B cell (primary cell): ENCODE measurements around the gene FZD10. TPM values are rescaled to one million over a fixed set of nuclear protein-coding genes. Genes with fewer than 3 reads are reported as not detected.

Source experiments
- ATAC-seq: fragments of 200-7000 bp; cut with Tn5 transposase; one replicate; pipeline ENCODE4 v1.10.0; 2021; ENCODE audit warnings: low read depth, mild to moderate bottlenecking, moderate number of reproducible peaks, moderate library complexity
- CTCF ChIA-PET: fragments of 350-600 bp; sonication (Branson Sonifier 250); formaldehyde crosslinking; loops from one replicate; lab custom pipeline; 2021; ENCODE audit warnings: antibody characterized with exemption, inconsistent platforms; lab: Charles Lee
- POLR2A ChIA-PET: fragments of 350-600 bp; sonication (Branson Sonifier 250); formaldehyde crosslinking; loops from one replicate; lab custom pipeline; 2021; ENCODE audit warnings: antibody characterized with exemption; lab: Charles Lee
- DNase-seq: peaks from one replicate; pipeline ENCODE4 v3.0.0; 2013
- H2AFZ ChIP-seq: 2 replicates; pipeline ENCODE4 v1.6.1; 2012; ENCODE audit warnings: mild to moderate bottlenecking, low read depth, low read length; ENCODE audit not compliant: insufficient read depth, poor library complexity, severe bottlenecking
- H3K27ac ChIP-seq, 2 donors: 1 replicate in 1 of 2; 2 replicates in 1 of 2; pipeline ENCODE4 v1.5.1; 2012 to 2013; ENCODE audit warnings: low read length in 2 of 2, mild to moderate bottlenecking in 2 of 2, moderate library complexity in 1 of 2
- H3K27me3 ChIP-seq, 4 experiments: fragments of 200-600 bp in 1 of 4; sonication (generic) in 1 of 4; replicated peaks in 1 of 4; 1 replicate in 2 of 4; 2 replicates in 2 of 4; pipeline versions ENCODE4 v1.6.1 to v1.7.0; 2013 to 2016; ENCODE audit warnings: low read length in 3 of 4, mild to moderate bottlenecking in 2 of 4, mixed read lengths in 1 of 4, moderate library complexity in 1 of 4; ENCODE audit not compliant: insufficient read depth in 4 of 4, control insufficient read depth in 3 of 4; ENCODE audit errors: control extremely low read depth in 1 of 4
- H3K36me3 ChIP-seq, 2 experiments: replicated peaks in 1 of 2; 1 replicate in 1 of 2; 2 replicates in 1 of 2; pipeline versions ENCODE4 v1.6.1 to v1.7.1; 2013; ENCODE audit warnings: low read length in 1 of 2; ENCODE audit not compliant: insufficient read depth in 2 of 2, control insufficient read depth in 1 of 2; ENCODE audit errors: control extremely low read depth in 1 of 2, extremely low read depth in 1 of 2
- H3K4me1 ChIP-seq, 2 donors: fragments of 200-600 bp in 1 of 2; sonication (generic) in 1 of 2; 1 replicate in 1 of 2; 2 replicates in 1 of 2; pipeline versions ENCODE4 v1.5.1 to v1.6.1; 2013 to 2017; ENCODE audit warnings: low read length in 2 of 2; ENCODE audit not compliant: control insufficient read depth in 2 of 2, insufficient read depth in 2 of 2
- H3K4me2 ChIP-seq: replicated peaks from 2 replicates; pipeline ENCODE3; 2012; ENCODE audit warnings: mild to moderate bottlenecking, low read depth, low read length; ENCODE audit not compliant: poor library complexity, severe bottlenecking
- H3K4me3 ChIP-seq, 5 experiments: fragments of 200-600 bp in 1 of 5; sonication (generic) in 1 of 5; 1 replicate in 3 of 5; 2 replicates in 2 of 5; pipeline versions ENCODE4 v1.5.1 to v1.7.0; 2011 to 2016; ENCODE audit warnings: low read length in 4 of 5, mild to moderate bottlenecking in 4 of 5, low read depth in 2 of 5, control low read depth in 1 of 5, moderate library complexity in 1 of 5; ENCODE audit not compliant: insufficient read depth in 1 of 5; ENCODE audit errors: control extremely low read depth in 1 of 5, extremely low read depth in 1 of 5
- H3K79me2 ChIP-seq: fragments of 200-600 bp; sonication (generic); one replicate; pipeline ENCODE4 v1.6.0; 2016; ENCODE audit warnings: low read length; ENCODE audit not compliant: control insufficient read depth, insufficient read depth
- H3K9ac ChIP-seq: fragments of 200-600 bp; sonication (generic); 2 replicates; pipeline ENCODE4 v1.6.1; 2017; ENCODE audit warnings: mild to moderate bottlenecking, low read length, moderate library complexity
- H3K9me3 ChIP-seq, 3 donors: one replicate each; pipeline versions ENCODE4 v1.6.1 to v1.7.1; 2013; ENCODE audit warnings: low read length in 2 of 3; ENCODE audit not compliant: control insufficient read depth in 2 of 3, insufficient read depth in 1 of 3; ENCODE audit errors: control extremely low read depth in 1 of 3
- H4K20me1 ChIP-seq: 2 replicates; pipeline ENCODE4 v1.6.0; 2012; ENCODE audit warnings: mild to moderate bottlenecking, low read length; ENCODE audit not compliant: insufficient read depth, control insufficient read depth, poor library complexity, severe bottlenecking
- H3K27ac Mint-ChIP-seq: one replicate; pipeline ENCODE4 v1.8.0; 2021; ENCODE audit warnings: mixed read lengths
- H3K27me3 Mint-ChIP-seq: one replicate; pipeline ENCODE4 v1.8.0; 2021; ENCODE audit warnings: mixed read lengths
- H3K4me1 Mint-ChIP-seq: one replicate; pipeline ENCODE4 v1.8.0; 2021; ENCODE audit warnings: mixed read lengths
- H3K4me3 Mint-ChIP-seq: one replicate; pipeline ENCODE4 v1.8.0; 2021; ENCODE audit warnings: mixed read lengths
- H3K9me3 Mint-ChIP-seq: one replicate; pipeline ENCODE4 v1.8.0; 2022; ENCODE audit warnings: mixed read lengths; ENCODE audit not compliant: insufficient read depth
- EZH2 ChIP-seq: IDR thresholded peaks from 2 replicates; pipeline ENCODE4 v1.6.1; 2012; ENCODE audit warnings: borderline replicate concordance, low read depth, mild to moderate bottlenecking, moderate library complexity, low read length; ENCODE audit not compliant: insufficient read depth, poor library complexity, severe bottlenecking
- WGBS: methylation state at CpG from one replicate; pipeline ENCODE4 v1.1.5; 2013; ENCODE audit warnings: missing lambda C conversion rate; ENCODE audit not compliant: insufficient coverage; 5-methylcytosine and 5-hydroxymethylcytosine counted together
- intact Hi-C: fragments of 100-400 bp; cut with micrococcal nuclease; formaldehyde crosslinking; loops from one replicate; pipeline ENCODE4 v1.10.0; 2022
- polyA plus RNA-seq: library from polyadenylated mRNA; depleted of rRNA; stranded (reverse); fragments of >200 nt; gene quantifications from 2 replicates; pipeline ENCODE4 v1.2.3, GENCODE V29; 2012
- total RNA-seq, 2 donors: library from RNA; stranded (reverse); fragments of 120-200 nt in 1 of 2; gene quantifications; 1 replicate in 1 of 2; 2 replicates in 1 of 2; pipeline versions ENCODE4 v1.2.3 to v1.2.4, GENCODE V29; 2013 to 2022
- TF ChIP-seq, protein P1 (sequence below): fragments of 200-600 bp; IDR thresholded peaks from one replicate; pipeline ENCODE4 v1.8.0; 2022; ENCODE audit warnings: antibody characterized with exemption, mild to moderate bottlenecking

The FZD10 gene
- total and polyA plus RNA-seq, 2 donors (not counting 1 experiment from before 2014, with no cell fraction given): not detected

DNA sequence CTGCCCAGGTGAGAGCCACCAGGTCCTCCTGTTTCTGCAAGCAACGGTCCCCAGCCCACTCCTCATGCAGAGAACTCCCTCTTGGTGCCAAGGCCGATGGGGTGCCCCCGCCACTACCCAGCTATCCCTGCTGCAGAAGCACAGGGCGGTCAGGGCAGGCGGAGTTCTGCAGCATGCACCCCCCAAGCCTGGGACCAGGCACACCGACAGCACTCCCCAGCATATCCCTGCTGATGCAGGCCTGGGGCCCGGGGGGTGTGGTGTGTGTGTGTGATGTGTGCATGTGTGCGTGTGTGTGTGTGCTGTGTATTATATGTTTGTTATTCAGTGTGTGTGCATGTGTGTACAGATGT is 27.7 kb upstream of the FZD10 start:
- POLR2A ChIA-PET: no interaction called here
- no peaks in the 10 kb centered on the region for H3K36me3 ChIP-seq
- DNase-seq (no peak), ATAC-seq (no peak)
- H3K79me2 ChIP-seq: no peaks in the 10 kb centered on the region
- H3K9me3 ChIP-seq: peaks cover 0 to 30% (median 0%) of the 10 kb centered on the region in 3 donors
- 71% methylated on average over 5 of the region's 8 CpGs for WGBS
- no peak overlapping the region for H3K27ac Mint-ChIP-seq
- intact Hi-C loops: no loop called here
- H3K4me1 Mint-ChIP-seq: no peaks in the 10 kb centered on the region
- no peak overlapping the region for H3K27ac ChIP-seq
- CTCF ChIA-PET: no interaction called here
- H4K20me1 ChIP-seq: no peaks in the 10 kb centered on the region
- no peak overlapping the region for H3K4me2 ChIP-seq
- H3K9me3 Mint-ChIP-seq: peaks cover 4% of the 10 kb centered on the region
- H3K27me3 Mint-ChIP-seq: peaks cover 3% of the 10 kb centered on the region
- no peak overlapping the region for H3K9ac ChIP-seq
- no peak for TF ChIP-seq EZH2
- TF ChIP-seq, protein P1, sequence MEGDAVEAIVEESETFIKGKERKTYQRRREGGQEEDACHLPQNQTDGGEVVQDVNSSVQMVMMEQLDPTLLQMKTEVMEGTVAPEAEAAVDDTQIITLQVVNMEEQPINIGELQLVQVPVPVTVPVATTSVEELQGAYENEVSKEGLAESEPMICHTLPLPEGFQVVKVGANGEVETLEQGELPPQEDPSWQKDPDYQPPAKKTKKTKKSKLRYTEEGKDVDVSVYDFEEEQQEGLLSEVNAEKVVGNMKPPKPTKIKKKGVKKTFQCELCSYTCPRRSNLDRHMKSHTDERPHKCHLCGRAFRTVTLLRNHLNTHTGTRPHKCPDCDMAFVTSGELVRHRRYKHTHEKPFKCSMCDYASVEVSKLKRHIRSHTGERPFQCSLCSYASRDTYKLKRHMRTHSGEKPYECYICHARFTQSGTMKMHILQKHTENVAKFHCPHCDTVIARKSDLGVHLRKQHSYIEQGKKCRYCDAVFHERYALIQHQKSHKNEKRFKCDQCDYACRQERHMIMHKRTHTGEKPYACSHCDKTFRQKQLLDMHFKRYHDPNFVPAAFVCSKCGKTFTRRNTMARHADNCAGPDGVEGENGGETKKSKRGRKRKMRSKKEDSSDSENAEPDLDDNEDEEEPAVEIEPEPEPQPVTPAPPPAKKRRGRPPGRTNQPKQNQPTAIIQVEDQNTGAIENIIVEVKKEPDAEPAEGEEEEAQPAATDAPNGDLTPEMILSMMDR: no peak
- H3K27me3 ChIP-seq: peaks cover 0 to 5% (median 0%) of the 10 kb centered on the region in 4 experiments
- no peaks in the 10 kb centered on the region for H3K4me1 ChIP-seq
- H3K4me3 ChIP-seq: no peak overlapping the region
- no peak overlapping the region for H3K4me3 Mint-ChIP-seq
- no peak overlapping the region for H2AFZ ChIP-seq

- POLR2A ChIA-PET: no interaction called here
- peaks cover 3% of the 10 kb centered on the region for H3K27me3 Mint-ChIP-seq
- no peak overlapping the region for H3K4me3 Mint-ChIP-seq
- intact Hi-C loops: no loop called here
- H3K4me2 ChIP-seq: no peak overlapping the region
- H2AFZ ChIP-seq: no peak overlapping the region
- peaks cover 4% of the 10 kb centered on the region for H3K9me3 Mint-ChIP-seq
- H3K9me3 ChIP-seq: peaks cover 0 to 30% (median 0%) of the 10 kb centered on the region in 3 donors
- ATAC-seq (no peak), DNase-seq (no peak)
- peaks cover 0 to 5% (median 0%) of the 10 kb centered on the region in 4 experiments for H3K27me3 ChIP-seq
- no peak overlapping the region for H3K9ac ChIP-seq
- CTCF ChIA-PET: no interaction called here
- WGBS: 82% methylated on average over 9 of the region's 11 CpGs
- no peak for TF ChIP-seq EZH2
- TF ChIP-seq, protein P1: no peak
- no peaks in the 10 kb centered on the region for H3K36me3 ChIP-seq
- no peak overlapping the region for H3K4me3 ChIP-seq
- no peaks in the 10 kb centered on the region for H3K4me1 Mint-ChIP-seq
- H3K27ac Mint-ChIP-seq: no peak overlapping the region
- H3K79me2 ChIP-seq: no peaks in the 10 kb centered on the region
- H3K4me1 ChIP-seq: no peaks in the 10 kb centered on the region
- no peaks in the 10 kb centered on the region for H4K20me1 ChIP-seq
- no peak overlapping the region for H3K27ac ChIP-seq
These were observed 25.7 kb upstream of the FZD10 start for GRCh38 chr12:130136509-130137039.
